ENCODE measurements around the gene ADD2. TPM values are rescaled to one million over a fixed set of nuclear protein-coding genes. Genes with fewer than 3 reads are reported as not detected.

ADD2 gene
- total RNA-seq, 1 experiment from 2014 or later: 0.23 TPM

DNA sequence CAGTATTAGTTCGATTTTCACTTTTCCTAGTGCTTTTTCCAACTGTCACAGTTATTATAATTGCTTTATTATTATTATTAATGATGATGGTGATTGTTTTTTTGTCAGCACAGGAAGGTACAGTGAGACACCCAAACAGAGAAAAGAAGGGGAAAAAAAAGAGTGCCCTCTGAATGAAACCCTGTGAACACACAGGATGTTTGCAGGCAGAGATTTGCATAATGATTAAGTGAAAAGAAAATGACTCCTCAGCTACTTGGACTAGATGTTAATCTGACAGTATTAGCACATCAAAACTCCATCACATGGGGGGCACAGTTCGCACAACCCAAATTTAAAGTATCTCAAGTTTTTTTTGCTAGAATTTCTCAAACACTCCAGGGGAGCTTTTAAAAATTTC is 32.9 kb downstream of the ADD2 start:
- POLR2A ChIA-PET: no interaction called here
- DNase-seq (ENCODE audit: unreplicated experiment): no peak
- H3K36me3 Mint-ChIP-seq (ENCODE audit: insufficient read depth, unreplicated experiment): no peaks in the 10 kb centered on the region
- TF ChIP-seq, protein P1, sequence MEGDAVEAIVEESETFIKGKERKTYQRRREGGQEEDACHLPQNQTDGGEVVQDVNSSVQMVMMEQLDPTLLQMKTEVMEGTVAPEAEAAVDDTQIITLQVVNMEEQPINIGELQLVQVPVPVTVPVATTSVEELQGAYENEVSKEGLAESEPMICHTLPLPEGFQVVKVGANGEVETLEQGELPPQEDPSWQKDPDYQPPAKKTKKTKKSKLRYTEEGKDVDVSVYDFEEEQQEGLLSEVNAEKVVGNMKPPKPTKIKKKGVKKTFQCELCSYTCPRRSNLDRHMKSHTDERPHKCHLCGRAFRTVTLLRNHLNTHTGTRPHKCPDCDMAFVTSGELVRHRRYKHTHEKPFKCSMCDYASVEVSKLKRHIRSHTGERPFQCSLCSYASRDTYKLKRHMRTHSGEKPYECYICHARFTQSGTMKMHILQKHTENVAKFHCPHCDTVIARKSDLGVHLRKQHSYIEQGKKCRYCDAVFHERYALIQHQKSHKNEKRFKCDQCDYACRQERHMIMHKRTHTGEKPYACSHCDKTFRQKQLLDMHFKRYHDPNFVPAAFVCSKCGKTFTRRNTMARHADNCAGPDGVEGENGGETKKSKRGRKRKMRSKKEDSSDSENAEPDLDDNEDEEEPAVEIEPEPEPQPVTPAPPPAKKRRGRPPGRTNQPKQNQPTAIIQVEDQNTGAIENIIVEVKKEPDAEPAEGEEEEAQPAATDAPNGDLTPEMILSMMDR (IDR thresholded peaks at IDR 0.05; ENCODE audit: unreplicated experiment): no peak
- CTCF ChIA-PET: interaction anchor here (0.7 kb wide), 1 partner anchor 27 kb away, joined by 3 read pairs; no protein-coding TSS in a partner anchor
- intact Hi-C loops (cut with micrococcal nuclease): no loop called here
- no peaks in the 10 kb centered on the region for H3K9me3 Mint-ChIP-seq (ENCODE audit: unreplicated experiment)
- H3K4me3 Mint-ChIP-seq (ENCODE audit: unreplicated experiment): no peak overlapping the region
- no peak overlapping the region for H3K27ac Mint-ChIP-seq (ENCODE audit: low read depth, unreplicated experiment)
- no TSS peak for BruUV-seq (replicated peaks)
- no peaks in the 10 kb centered on the region for H3K4me1 Mint-ChIP-seq (ENCODE audit: insufficient read depth, unreplicated experiment)
- H3K27me3 Mint-ChIP-seq (ENCODE audit: insufficient read depth, unreplicated experiment): peaks cover 40% of the 10 kb centered on the region

DNA sequence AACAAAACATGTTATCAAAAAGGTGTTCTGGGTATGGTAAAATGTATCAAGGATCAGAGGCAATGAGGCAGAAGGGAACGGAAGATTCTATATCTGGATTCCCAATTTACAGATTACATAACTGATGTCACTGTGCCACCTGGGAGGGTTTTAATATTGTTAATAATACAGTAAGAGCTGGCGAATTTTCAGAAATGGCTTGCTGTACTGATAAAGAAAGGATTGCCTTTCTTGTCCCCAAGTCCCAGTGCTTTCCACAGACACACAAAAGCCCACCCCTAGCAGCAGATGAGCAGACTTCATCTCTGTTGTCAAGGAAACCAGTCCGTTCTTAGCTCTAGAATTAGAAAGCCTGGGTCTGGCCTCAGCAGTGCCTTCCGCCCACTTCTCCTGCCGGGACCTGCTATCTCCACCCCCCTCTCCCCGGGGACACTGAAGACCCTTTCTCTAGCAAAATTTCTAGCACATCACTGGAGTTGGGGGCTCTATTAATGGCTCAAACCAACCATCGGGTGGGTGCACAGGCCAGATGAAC is 34.3 kb downstream of the ADD2 start:
- TF ChIP-seq, protein P1 (IDR thresholded peaks at IDR 0.05; ENCODE audit: unreplicated experiment): no peak
- intact Hi-C loops (cut with micrococcal nuclease): no loop called here
- POLR2A ChIA-PET: no interaction called here
- H3K27me3 Mint-ChIP-seq (ENCODE audit: insufficient read depth, unreplicated experiment): peaks cover 40% of the 10 kb centered on the region
- no TSS peak for BruUV-seq (replicated peaks)
- H3K4me1 Mint-ChIP-seq (ENCODE audit: insufficient read depth, unreplicated experiment): no peaks in the 10 kb centered on the region
- no peak for DNase-seq (ENCODE audit: unreplicated experiment)
- no peak overlapping the region for H3K4me3 Mint-ChIP-seq (ENCODE audit: unreplicated experiment)
- no peaks in the 10 kb centered on the region for H3K36me3 Mint-ChIP-seq (ENCODE audit: insufficient read depth, unreplicated experiment)
- H3K27ac Mint-ChIP-seq (ENCODE audit: low read depth, unreplicated experiment): no peak overlapping the region
- CTCF ChIA-PET: no interaction called here
- H3K9me3 Mint-ChIP-seq (ENCODE audit: unreplicated experiment): no peaks in the 10 kb centered on the region

DNA sequence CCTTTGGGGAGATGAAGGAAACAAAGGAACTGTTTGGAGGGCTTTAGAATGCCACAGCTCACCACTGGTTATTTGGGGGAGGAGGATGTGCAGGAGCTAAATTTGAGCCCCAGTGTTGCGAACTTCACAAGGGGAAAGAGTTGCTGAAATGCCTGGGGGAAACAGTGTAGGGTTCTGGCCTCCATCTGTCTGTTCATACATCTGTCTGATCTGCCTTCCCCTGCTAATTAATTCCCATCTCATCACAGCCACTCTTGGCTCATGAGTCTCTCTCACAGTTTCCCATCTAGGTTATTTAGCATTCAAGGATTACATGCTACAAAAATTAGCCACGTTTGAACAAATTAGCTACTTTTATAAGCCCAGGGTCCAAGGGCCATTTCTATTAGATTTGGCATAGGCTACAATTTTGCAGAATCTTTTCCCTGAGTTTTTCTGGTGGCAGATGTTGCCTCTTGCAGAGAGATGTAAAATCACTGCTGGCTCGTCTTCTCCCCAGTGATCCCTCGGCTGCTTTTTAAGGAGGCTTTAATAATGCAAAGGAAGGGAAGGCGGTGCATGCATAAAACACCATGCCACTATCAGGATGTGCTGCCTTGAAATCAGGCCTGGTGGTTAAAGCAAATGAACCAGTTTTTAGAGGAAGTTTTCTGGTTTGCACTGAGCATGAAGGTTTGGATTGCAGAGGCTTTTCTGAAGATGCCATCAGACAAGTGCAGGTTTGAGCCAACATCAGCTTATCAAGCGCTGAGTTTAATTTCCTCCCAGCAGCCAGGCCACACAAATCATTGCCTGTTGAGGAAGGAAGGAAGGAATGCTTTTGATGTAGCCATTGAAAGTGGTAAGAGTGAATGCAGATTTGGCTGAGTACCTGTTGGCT is 35.0 kb downstream of the ADD2 start:
- ChIA-PET CTCF (interaction anchor here (0.5 kb wide), 1 partner anchor 129 kb away, joined by 3 read pairs; no protein-coding TSS in a partner anchor), POLR2A (no interaction called here)
- H3K36me3 Mint-ChIP-seq (ENCODE audit: insufficient read depth, unreplicated experiment): no peaks in the 10 kb centered on the region
- BruUV-seq (replicated peaks): no TSS peak
- peaks cover 40% of the 10 kb centered on the region for H3K27me3 Mint-ChIP-seq (ENCODE audit: insufficient read depth, unreplicated experiment)
- no peak overlapping the region for H3K4me3 Mint-ChIP-seq (ENCODE audit: unreplicated experiment)
- H3K27ac Mint-ChIP-seq (ENCODE audit: low read depth, unreplicated experiment): no peak overlapping the region
- TF ChIP-seq, protein P1 (IDR thresholded peaks at IDR 0.05; ENCODE audit: unreplicated experiment): no peak
- intact Hi-C loops (cut with micrococcal nuclease): no loop called here
- DNase-seq (ENCODE audit: unreplicated experiment): no peak
- no peaks in the 10 kb centered on the region for H3K4me1 Mint-ChIP-seq (ENCODE audit: insufficient read depth, unreplicated experiment)
- H3K9me3 Mint-ChIP-seq (ENCODE audit: unreplicated experiment): no peaks in the 10 kb centered on the region

DNA sequence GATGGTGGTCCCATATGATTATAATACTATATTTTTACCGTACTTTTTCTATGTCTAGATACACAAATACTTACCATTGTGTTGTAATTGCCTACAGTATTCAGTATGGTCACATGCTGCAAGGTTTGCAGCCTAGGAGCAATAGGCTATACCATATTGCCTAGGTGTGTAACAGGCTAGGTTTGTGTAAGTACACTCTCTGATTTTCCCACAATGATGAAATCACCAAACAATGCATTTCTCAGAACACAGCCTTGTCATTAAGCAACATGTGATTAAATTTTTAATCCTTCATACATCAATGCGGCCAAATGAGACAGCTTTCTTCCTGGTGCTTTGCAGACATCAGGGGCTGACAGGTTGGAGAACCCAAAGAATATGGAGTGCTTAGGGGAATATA is 37.3 kb downstream of the ADD2 start:
- Mint-ChIP-seq H3K27ac (ENCODE audit: low read depth, unreplicated experiment) (no peak overlapping the region), H3K27me3 (ENCODE audit: insufficient read depth, unreplicated experiment) (peaks cover 48% of the 10 kb centered on the region), H3K36me3 (ENCODE audit: insufficient read depth, unreplicated experiment) (no peaks in the 10 kb centered on the region), H3K4me1 (ENCODE audit: insufficient read depth, unreplicated experiment) (no peaks in the 10 kb centered on the region), H3K4me3 (ENCODE audit: unreplicated experiment) (no peak overlapping the region), H3K9me3 (ENCODE audit: unreplicated experiment) (no peaks in the 10 kb centered on the region)
- peak; percentile 22 for DNase-seq (ENCODE audit: unreplicated experiment)
- ChIA-PET CTCF (no interaction called here), POLR2A (no interaction called here)
- TF ChIP-seq, protein P1 (IDR thresholded peaks at IDR 0.05; ENCODE audit: unreplicated experiment): no peak
- intact Hi-C loops (cut with micrococcal nuclease): no loop called here
- no TSS peak for BruUV-seq (replicated peaks)
